Esophagus squamous epithelium (tissue), 4 donors: ENCODE data around the gene AGO3.

Experiments used
- POLR2A ChIP-seq, 4 donors: fragments of 450-650 bp; IDR thresholded peaks; one replicate each; pipeline ENCODE4 v1.6.1; 2017; ENCODE audit warnings: antibody characterized with exemption in 4 of 4, mild to moderate bottlenecking in 4 of 4, moderate library complexity in 3 of 4
- TF ChIP-seq, protein P1 (sequence below), 6 experiments: fragments of 450-650 bp in 4 of 6; fragments of 200-600 bp in 2 of 6; sonication (generic) in 2 of 6; IDR thresholded peaks; one replicate each; pipeline ENCODE4 v1.5.1; 2016 to 2019; ENCODE audit warnings: antibody characterized with exemption in 6 of 6, mild to moderate bottlenecking in 4 of 6, moderate library complexity in 4 of 6

DNA sequence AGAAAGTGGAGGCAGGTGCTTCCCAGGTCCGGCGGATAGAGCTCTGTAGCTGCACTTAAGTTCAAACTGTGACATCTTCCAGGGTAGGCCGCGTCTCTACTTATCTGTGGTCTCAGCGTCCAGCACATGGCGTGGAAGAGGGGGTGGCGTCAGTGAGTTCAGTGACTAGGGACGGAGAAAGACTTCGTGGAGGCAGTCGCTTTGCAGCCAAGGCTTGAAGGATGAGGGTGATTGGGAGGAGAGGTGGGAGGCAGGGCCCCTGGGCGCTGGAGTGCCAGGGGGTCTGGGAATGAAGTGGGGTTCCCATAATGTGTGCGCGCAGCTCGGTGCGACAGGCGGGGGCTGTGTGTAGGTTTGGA lies 48.3 kb upstream of the AGO3 start:
- TF ChIP-seq, protein P1, sequence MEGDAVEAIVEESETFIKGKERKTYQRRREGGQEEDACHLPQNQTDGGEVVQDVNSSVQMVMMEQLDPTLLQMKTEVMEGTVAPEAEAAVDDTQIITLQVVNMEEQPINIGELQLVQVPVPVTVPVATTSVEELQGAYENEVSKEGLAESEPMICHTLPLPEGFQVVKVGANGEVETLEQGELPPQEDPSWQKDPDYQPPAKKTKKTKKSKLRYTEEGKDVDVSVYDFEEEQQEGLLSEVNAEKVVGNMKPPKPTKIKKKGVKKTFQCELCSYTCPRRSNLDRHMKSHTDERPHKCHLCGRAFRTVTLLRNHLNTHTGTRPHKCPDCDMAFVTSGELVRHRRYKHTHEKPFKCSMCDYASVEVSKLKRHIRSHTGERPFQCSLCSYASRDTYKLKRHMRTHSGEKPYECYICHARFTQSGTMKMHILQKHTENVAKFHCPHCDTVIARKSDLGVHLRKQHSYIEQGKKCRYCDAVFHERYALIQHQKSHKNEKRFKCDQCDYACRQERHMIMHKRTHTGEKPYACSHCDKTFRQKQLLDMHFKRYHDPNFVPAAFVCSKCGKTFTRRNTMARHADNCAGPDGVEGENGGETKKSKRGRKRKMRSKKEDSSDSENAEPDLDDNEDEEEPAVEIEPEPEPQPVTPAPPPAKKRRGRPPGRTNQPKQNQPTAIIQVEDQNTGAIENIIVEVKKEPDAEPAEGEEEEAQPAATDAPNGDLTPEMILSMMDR (IDR thresholded peaks at IDR 0.05): no peak
- TF ChIP-seq POLR2A (IDR thresholded peaks at IDR 0.05): no peak
